ENCODE data around the gene FBXO3. TPM values are rescaled to one million over a fixed set of nuclear protein-coding genes. Genes with fewer than 3 reads are reported as not detected.

Gene FBXO3
- total RNA-seq, 4 donors from 2014 or later = 23.0 to 55.8 (median 30.8) TPM

DNA sequence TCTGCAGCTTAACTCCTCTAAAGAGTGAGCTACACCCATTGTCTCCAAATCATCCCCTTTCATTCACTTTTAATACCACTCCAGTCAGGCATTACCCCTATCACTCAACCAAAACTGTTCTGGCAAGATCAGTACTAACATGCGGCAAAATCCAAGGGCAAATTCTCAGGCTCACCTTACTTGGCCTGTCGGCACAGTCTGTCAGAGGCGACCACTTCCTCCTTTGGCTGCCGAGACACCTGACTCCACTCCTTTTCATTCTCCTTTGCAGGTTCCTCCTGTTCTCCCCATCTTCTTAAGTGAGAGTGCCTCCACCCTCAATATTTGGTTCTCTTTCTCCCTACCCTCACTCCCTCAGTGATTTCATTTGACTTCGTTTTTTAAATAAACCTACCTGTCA is 77.9 kb downstream of the FBXO3 start:
- TF ChIP-seq, protein P1, sequence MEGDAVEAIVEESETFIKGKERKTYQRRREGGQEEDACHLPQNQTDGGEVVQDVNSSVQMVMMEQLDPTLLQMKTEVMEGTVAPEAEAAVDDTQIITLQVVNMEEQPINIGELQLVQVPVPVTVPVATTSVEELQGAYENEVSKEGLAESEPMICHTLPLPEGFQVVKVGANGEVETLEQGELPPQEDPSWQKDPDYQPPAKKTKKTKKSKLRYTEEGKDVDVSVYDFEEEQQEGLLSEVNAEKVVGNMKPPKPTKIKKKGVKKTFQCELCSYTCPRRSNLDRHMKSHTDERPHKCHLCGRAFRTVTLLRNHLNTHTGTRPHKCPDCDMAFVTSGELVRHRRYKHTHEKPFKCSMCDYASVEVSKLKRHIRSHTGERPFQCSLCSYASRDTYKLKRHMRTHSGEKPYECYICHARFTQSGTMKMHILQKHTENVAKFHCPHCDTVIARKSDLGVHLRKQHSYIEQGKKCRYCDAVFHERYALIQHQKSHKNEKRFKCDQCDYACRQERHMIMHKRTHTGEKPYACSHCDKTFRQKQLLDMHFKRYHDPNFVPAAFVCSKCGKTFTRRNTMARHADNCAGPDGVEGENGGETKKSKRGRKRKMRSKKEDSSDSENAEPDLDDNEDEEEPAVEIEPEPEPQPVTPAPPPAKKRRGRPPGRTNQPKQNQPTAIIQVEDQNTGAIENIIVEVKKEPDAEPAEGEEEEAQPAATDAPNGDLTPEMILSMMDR (IDR thresholded peaks at IDR 0.05) = no peak
- DNase-seq (ENCODE audit: low spot score) = no peak
- no peak for ATAC-seq (ENCODE audit: low FRiP score)

DNA sequence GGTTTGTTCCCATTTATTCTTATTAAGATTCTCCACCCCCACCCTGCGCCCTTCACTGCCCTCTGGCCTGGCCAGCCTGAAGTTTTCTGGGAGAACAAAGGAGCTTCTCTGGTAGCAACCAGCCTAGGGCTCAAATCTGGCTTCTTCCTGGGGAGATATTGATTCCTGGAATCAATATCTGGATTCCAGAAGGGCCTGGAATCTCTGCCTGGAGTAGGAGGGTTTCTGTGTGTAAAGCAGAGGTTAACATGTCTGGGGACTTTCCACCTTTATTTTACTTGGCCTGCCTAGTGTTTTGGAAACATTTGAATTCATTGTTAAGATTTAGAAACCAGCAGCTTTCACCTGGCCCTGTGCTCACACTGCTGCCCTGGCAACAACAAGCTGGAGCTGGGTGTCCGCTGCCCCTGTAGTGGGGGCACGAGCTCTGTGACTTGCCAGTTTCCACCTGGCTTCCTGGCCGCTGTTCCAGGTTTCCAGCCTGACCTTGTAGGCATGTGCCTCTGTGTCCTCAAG is 79.2 kb downstream of the FBXO3 start:
- no peak for ATAC-seq (ENCODE audit: low FRiP score)
- DNase-seq (ENCODE audit: low spot score) = no peak

DNA sequence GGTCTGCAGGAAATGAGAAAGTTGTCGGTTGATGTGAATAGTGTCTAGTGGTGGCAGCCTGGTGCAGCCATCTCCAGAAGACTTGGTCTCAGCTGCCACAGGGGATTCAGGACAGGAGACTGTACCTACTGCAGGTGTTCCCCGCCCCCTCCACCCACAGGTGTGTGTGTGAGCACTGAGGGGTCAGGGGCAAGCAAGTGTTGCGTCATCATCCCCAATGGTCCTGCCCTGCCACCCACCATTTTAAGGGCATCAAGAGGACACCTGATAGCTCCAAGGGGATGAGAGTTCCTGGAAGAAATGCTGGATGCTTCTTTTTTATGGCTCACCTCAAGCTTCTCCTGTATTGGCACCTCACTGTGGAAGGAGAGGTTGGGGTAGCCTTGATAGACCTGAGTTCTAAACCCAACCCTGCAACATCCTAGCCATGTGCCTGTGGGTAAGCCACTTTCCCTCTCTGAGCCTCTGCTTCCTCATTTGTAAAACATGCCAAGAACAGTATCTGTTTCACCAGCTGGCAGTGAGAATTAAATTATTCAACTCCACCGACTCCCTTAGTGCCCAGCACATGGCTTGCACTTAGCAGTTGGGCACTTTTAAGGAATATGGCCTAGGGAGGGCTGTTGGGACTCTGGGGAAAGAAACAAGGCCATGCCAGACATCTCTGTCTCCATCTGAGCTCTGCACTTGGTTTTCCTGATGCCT is 79.8 kb downstream of the FBXO3 start:
- ATAC-seq (ENCODE audit: low FRiP score) (no peak), DNase-seq (ENCODE audit: low spot score) (no peak)

More for the DNA sequence above, 79.2 kb downstream of the FBXO3 start:
- TF ChIP-seq, protein P1 (IDR thresholded peaks at IDR 0.05) = no peak

DNA sequence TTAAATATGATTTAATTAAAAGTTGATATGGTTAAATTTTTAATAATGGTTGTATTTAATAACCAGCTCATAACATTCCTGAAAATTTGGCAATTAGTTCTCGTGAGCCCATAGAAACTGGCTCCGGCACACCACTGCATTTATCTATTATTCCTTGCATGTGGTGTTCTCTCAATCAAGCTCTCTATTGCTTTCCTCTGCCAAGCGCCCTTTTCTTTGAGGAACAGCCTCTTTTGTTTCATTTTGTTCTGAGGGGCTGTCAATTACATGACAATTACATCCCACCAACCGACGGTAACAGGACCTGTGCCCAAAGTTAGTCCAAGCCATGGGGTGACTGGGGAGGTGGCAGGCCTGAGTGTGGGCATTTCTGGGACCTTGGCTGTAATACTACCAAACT is 81.8 kb downstream of the FBXO3 start:
- ATAC-seq (ENCODE audit: low FRiP score) (no peak), DNase-seq (ENCODE audit: low spot score) (no peak)
- TF ChIP-seq, protein P1 (IDR thresholded peaks at IDR 0.05) = no peak

More for the DNA sequence above, 79.8 kb downstream of the FBXO3 start:
- TF ChIP-seq, protein P1 (IDR thresholded peaks at IDR 0.05) = no peak

DNA sequence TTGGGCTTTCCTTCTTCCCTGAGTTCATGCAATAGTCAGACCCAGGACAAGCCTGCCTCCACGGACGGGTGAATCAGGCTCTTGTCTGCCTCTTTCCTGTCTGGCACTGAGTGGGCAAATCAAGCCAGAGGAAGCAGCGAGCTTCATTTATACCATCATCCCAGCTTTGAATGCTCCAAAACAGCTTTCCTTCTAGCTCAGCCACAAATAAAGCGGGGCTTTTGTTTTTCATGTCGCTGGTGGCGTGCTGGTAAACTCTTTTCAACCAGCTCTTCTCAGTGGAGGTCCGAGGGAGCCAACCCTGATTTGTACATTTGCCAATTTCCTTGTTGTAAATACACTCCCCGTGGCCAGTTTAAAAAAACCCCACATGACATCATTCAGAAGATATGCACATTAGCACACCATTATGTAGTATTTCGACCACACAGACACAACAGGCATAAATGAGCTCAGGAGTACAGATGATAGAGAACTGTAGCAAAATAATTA is 82.3 kb downstream of the FBXO3 start:
- DNase-seq (ENCODE audit: low spot score) (no peak), ATAC-seq (ENCODE audit: low FRiP score) (peak; percentile 85)
- TF ChIP-seq, protein P1 (IDR thresholded peaks at IDR 0.05) = no peak

DNA sequence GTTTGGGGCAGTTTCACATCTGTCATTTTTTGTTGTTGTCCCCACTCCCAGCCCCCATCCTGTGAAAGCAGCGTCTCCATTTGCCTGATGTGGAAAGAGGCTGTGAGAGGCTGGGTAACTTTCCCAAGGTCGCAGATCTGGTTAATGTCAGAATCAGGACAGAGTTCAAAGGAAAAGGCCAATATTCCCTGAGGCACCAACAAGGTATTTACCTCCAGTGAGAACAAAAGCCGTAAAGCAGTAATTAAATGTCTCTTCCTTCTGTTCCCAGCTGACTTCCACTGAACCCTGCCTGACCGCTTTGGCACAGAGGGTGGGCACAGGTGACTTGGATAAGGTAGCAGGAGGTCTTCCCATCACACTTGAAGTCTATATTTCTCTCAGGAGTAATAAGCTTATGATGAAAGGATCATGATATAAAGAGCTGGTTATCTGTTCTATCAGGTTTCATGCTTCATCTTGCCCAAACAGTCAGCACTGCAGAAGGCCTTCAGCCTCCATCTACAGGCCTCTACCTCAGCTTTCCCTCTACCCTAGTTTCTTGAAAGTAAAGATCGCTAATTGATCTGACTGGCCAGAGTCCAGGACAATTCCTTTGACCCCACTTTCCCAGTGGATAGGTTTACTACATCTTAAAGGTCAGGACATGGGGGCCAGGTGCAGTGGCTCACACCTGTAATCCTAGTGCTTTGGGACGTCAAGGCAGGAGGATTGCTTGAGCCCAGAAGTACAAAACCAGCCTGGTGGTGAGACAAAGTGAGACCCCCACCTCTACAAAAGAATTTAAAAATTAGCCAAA is 83.1 kb downstream of the FBXO3 start:
- ATAC-seq (ENCODE audit: low FRiP score) = no peak
- TF ChIP-seq, protein P1 (IDR thresholded peaks at IDR 0.05) = no peak
- DNase-seq (ENCODE audit: low spot score) = no peak

Other genes with a start within 250 kb of the FBXO3 start
- not detected for gene C11orf91, start 73.7 kb downstream of the FBXO3 start, total RNA-seq
- 100 to 1,000 TPM; 327 to 685 (median 490) TPM for gene CD59, start 38.1 kb downstream of the FBXO3 start, total RNA-seq
- 10 to 100 TPM in 3 of 4 donors, 1 to 10 TPM in 1; 9.4 to 53.3 (median 25.8) TPM for gene LMO2, start 117.6 kb upstream of the FBXO3 start, total RNA-seq